GM12878 (cell line): ENCODE results near the gene CRTC1. TPM values are rescaled to one million over a fixed set of nuclear protein-coding genes. Genes with fewer than 3 reads are reported as not detected.

Experiments
- CHD2 ChIP-seq: IDR thresholded peaks from 2 replicates; pipeline ENCODE4 v1.6.1; 2011; ENCODE audit warnings: low read depth, low read length, improper control_type of control experiment, borderline replicate concordance
- HDAC2 ChIP-seq: fragments of 200-600 bp; sonication (generic); IDR thresholded peaks from 2 replicates; pipeline ENCODE4 v1.6.1; 2017
- IKZF2 ChIP-seq, 2 experiments: fragments of 450-650 bp; IDR thresholded peaks; 2 replicates each; pipeline ENCODE4 v1.6.1; 2017; ENCODE audit warnings: mild to moderate bottlenecking in 2 of 2, moderate library complexity in 2 of 2
- NFXL1 ChIP-seq: fragments of 450-650 bp; IDR thresholded peaks from 2 replicates; pipeline ENCODE4 v1.6.1; 2017; ENCODE audit warnings: antibody characterized with exemption, mild to moderate bottlenecking, borderline replicate concordance
- NR2C2 ChIP-seq: IDR thresholded peaks from 2 replicates; pipeline ENCODE4 v1.6.1; 2011; ENCODE audit warnings: borderline replicate concordance, low read depth; ENCODE audit not compliant: control insufficient read depth, insufficient read length
- RB1 ChIP-seq: fragments of 450-650 bp; formaldehyde crosslinking; IDR thresholded peaks from 2 replicates; pipeline ENCODE4 v1.6.1; 2017; ENCODE audit warnings: mild to moderate bottlenecking, borderline replicate concordance
- RFX5 ChIP-seq: IDR thresholded peaks from 2 replicates; pipeline ENCODE4 v1.6.1; 2011; ENCODE audit warnings: low read depth, low read length, improper control_type of control experiment
- polyA plus RNA-seq, 11 experiments: library from polyadenylated mRNA; depleted of rRNA in 4 of 11; unstranded in 6 of 11; stranded (reverse) in 5 of 11; fragments of >200 nt; fragmentation: Nextera tagmentation in 4 of 11; fragmentation: Illumina TruSeq in 1 of 11; extraction: Ambion mirVana in 4 of 11; extraction: Trizol in 1 of 11; gene quantifications; 1 replicate in 1 of 11; 2 replicates in 10 of 11; pipeline versions ENCODE4 v1.2.1 to v1.2.3, GENCODE V29; 2011 to 2016; ENCODE audit warnings: inconsistent platforms in 2 of 11, missing spikeins in 2 of 11, low read depth in 1 of 11
- total RNA-seq, 4 experiments: library from RNA; depleted of rRNA in 3 of 4; stranded (reverse); fragments of >200 nt in 3 of 4; fragmentation: Illumina TruSeq in 1 of 4; extraction: Trizol in 1 of 4; gene quantifications; 2 replicates each; pipeline versions ENCODE4 v1.2.1 to v1.2.3, GENCODE V29; 2013 to 2021
- TF ChIP-seq, protein P1 (sequence below): fragments of 450-650 bp; formaldehyde crosslinking; IDR thresholded peaks from 2 replicates; pipeline ENCODE4 v1.4.0; 2020; ENCODE audit warnings: mild to moderate bottlenecking, moderate library complexity
- TF ChIP-seq, protein P2 (sequence below): IDR thresholded peaks from 2 replicates; pipeline ENCODE4 v1.6.1; 2011; ENCODE audit warnings: mild to moderate bottlenecking, low read depth, low read length, moderate library complexity; ENCODE audit not compliant: insufficient replicate concordance

CRTC1 gene
- total and polyA plus RNA-seq, 10 of the 15 experiments (the other 5 are each of a cell fraction or from before 2014, with no cell fraction given), result 0.02 to 4.6 (median 1.1) TPM; not detected in 1

DNA sequence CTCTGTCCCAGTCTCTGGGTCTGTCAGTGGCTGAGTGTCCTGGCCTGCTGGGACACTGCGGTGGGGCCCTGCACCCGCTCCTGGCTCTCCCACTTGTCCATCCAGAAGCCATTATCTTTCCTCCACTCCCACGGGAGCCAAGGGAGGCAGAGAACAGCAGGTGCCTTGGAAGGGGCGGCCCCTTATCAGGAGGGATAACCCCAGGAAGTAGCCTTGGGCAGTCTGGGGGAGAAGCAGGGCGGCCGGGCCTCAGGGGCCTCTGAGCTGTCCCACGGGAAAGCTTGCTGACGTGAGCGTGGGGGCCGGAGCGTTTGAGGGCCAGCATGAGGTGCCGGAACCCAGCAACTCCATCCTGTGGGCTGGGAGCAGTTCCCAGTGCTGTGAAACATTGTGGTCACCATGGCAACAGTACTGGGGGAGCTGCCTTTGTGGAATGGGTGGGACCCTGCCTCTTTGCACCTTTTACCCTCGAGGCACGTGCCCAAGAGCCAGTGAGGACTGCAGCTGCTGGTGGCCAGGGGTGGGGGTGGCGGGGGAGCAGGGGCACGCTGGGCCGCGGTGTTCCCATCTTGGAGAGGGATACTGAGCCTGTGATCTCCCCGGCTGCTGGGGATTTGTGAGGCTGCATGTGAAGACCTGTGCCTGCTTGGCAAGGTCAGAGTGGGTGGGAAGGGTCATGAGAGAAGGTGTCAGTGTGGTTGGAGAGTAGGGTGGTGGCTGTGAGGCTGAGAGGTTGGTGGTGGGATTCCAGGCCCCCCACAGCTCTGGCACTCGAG lies 25.7 kb upstream of the CRTC1 start (continued):
- no peak for TF ChIP-seq NR2C2
- TF ChIP-seq, protein P1, sequence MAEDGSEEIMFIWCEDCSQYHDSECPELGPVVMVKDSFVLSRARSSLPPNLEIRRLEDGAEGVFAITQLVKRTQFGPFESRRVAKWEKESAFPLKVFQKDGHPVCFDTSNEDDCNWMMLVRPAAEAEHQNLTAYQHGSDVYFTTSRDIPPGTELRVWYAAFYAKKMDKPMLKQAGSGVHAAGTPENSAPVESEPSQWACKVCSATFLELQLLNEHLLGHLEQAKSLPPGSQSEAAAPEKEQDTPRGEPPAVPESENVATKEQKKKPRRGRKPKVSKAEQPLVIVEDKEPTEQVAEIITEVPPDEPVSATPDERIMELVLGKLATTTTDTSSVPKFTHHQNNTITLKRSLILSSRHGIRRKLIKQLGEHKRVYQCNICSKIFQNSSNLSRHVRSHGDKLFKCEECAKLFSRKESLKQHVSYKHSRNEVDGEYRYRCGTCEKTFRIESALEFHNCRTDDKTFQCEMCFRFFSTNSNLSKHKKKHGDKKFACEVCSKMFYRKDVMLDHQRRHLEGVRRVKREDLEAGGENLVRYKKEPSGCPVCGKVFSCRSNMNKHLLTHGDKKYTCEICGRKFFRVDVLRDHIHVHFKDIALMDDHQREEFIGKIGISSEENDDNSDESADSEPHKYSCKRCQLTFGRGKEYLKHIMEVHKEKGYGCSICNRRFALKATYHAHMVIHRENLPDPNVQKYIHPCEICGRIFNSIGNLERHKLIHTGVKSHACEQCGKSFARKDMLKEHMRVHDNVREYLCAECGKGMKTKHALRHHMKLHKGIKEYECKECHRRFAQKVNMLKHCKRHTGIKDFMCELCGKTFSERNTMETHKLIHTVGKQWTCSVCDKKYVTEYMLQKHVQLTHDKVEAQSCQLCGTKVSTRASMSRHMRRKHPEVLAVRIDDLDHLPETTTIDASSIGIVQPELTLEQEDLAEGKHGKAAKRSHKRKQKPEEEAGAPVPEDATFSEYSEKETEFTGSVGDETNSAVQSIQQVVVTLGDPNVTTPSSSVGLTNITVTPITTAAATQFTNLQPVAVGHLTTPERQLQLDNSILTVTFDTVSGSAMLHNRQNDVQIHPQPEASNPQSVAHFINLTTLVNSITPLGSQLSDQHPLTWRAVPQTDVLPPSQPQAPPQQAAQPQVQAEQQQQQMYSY, result no peak
- no peak for TF ChIP-seq RFX5
- TF ChIP-seq NFXL1, result no peak
- TF ChIP-seq RB1, result peak; percentile 89; the same call in 1 of the 2 replicates
- TF ChIP-seq IKZF2 (IDR thresholded peaks at IDR 0.05), result peak; percentile 68 to 72; a peak in 3 of 4 replicates
- TF ChIP-seq, protein P2, sequence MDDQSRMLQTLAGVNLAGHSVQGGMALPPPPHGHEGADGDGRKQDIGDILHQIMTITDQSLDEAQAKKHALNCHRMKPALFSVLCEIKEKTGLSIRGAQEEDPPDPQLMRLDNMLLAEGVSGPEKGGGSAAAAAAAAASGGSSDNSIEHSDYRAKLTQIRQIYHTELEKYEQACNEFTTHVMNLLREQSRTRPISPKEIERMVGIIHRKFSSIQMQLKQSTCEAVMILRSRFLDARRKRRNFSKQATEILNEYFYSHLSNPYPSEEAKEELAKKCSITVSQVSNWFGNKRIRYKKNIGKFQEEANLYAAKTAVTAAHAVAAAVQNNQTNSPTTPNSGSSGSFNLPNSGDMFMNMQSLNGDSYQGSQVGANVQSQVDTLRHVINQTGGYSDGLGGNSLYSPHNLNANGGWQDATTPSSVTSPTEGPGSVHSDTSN, result no peak
- TF ChIP-seq CHD2, result peak; percentile 67; the same call in 1 of the 2 replicates
- TF ChIP-seq HDAC2, result no peak
